Measurements from ENCODE around the gene CCNB1.
"Not testable (repeated sequence)": the region's sequence is repeated elsewhere in the genome, so short reads cannot be mapped to it uniquely, and the experiment has no call there.

CCNB1 gene

GRCh38 chr5:69158039-69158438 is 8.9 kb upstream of the CCNB1 start:
- TF ChIP-seq, protein P1, sequence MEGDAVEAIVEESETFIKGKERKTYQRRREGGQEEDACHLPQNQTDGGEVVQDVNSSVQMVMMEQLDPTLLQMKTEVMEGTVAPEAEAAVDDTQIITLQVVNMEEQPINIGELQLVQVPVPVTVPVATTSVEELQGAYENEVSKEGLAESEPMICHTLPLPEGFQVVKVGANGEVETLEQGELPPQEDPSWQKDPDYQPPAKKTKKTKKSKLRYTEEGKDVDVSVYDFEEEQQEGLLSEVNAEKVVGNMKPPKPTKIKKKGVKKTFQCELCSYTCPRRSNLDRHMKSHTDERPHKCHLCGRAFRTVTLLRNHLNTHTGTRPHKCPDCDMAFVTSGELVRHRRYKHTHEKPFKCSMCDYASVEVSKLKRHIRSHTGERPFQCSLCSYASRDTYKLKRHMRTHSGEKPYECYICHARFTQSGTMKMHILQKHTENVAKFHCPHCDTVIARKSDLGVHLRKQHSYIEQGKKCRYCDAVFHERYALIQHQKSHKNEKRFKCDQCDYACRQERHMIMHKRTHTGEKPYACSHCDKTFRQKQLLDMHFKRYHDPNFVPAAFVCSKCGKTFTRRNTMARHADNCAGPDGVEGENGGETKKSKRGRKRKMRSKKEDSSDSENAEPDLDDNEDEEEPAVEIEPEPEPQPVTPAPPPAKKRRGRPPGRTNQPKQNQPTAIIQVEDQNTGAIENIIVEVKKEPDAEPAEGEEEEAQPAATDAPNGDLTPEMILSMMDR (conservative IDR thresholded peaks at IDR 0.05), result no peak
- TF ChIP-seq ZFX (IDR thresholded peaks at IDR 0.05), result no peak
- H3K27ac ChIP-seq, result no peak overlapping the region

DNA sequence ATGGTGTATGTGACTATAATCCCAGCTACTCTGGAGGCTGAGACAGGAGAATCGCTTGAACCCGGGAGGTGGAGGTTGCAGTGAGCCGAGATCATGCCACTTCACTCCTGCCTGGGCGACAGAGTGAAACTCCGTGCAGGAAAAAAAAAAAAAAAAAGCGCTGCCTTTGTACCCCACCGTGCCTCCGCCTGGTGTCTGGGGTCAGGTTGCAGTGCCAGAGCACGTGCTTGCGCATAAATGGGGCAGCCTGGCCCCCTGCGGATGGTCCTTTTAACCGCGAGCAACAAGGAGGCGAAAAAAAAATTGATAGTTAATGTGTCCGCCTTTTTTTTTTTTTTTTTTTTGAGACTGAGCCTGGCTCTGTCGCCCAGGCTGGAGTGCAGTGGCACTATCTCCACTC is 6.3 kb upstream of the CCNB1 start:
- no peak for TF ChIP-seq ZFX (IDR thresholded peaks at IDR 0.05)
- TF ChIP-seq, protein P1 (conservative IDR thresholded peaks at IDR 0.05), result no peak
- no peak overlapping the region for H3K27ac ChIP-seq

DNA sequence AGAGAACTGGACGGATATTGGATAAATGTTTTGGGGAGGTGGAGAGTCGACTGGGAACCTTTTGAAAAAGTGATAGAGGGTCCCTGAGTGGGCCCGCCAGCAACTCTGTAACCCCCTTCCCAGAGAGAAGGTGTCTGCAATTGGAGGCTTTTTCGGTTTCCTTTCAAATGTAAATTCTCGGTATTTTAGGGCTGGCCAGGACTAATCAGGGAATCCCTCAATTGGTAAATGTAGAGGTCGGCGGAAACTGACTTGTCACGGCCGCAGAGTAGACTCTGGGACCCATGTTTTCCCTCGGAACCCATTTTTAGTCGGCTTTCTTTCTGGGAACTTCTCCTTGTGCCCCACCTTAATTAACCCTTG is 524 bp downstream of the CCNB1 start:
- peak overlapping the region; percentile 95 for H3K27ac ChIP-seq
- TF ChIP-seq ZFX (IDR thresholded peaks at IDR 0.05), result no peak; the same call in 1 of the 2 replicates
- TF ChIP-seq, protein P1 (conservative IDR thresholded peaks at IDR 0.05), result no peak

GRCh38 chr5:69167929-69168328 is 979 bp downstream of the CCNB1 start:
- peak overlapping the region; percentile 95 for H3K27ac ChIP-seq
- TF ChIP-seq, protein P1 (conservative IDR thresholded peaks at IDR 0.05), result no peak
- no peak for TF ChIP-seq ZFX (IDR thresholded peaks at IDR 0.05)

GRCh38 chr5:69170495-69170894 is 3.5 kb downstream of the CCNB1 start:
- no peak for TF ChIP-seq ZFX (IDR thresholded peaks at IDR 0.05)
- TF ChIP-seq, protein P1 (conservative IDR thresholded peaks at IDR 0.05), result no peak

GRCh38 chr5:69170969-69171368 is 4.0 kb downstream of the CCNB1 start:
- TF ChIP-seq ZFX (IDR thresholded peaks at IDR 0.05), result no peak
- TF ChIP-seq, protein P1 (conservative IDR thresholded peaks at IDR 0.05), result no peak
- H3K27ac ChIP-seq, result no peak overlapping the region

More at GRCh38 chr5:69170495-69170894, 3.5 kb downstream of the CCNB1 start:
- H3K27ac ChIP-seq, result no peak overlapping the region

DNA sequence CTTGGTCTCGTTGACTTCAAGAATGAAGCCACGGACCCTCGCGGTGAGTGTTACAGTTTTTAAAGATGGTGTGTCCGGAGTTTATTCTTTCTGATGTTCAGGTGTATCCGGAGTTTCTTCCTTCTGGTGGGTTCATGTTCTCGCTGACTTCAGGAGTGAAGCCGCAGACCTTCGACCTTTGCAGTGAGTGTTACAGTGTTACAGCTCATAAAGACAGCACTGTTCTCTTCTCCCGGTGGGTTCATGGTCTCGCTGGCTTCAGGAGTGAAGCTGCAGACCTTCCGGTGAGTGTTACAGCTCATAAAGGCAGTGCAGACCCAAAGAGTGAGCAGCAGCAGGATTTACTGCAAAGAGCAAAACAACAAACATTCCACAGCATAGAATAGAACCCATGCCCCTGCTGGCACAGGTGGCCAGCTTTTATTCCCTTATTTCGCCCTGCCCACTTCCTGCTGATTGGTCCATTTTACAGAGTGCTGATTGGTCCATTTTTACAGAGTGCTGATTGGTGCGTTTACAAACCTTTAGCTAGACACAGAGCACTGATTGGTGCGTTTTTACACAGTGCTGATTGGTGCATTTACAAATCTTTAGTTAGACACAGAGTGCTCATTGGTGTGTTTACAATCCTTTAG is 14.8 kb downstream of the CCNB1 start:
- H3K27ac ChIP-seq, result not testable (repeated sequence)

GRCh38 chr5:69184621-69185020 is 17.7 kb downstream of the CCNB1 start:
- TF ChIP-seq, protein P1 (conservative IDR thresholded peaks at IDR 0.05), result no peak
- TF ChIP-seq ZFX (IDR thresholded peaks at IDR 0.05), result no peak
- H3K27ac ChIP-seq, result no peak overlapping the region
